ENCODE data around the gene CHST6. TPM values are rescaled to one million over a fixed set of nuclear protein-coding genes. Genes with fewer than 3 reads are reported as not detected.
A peak's percentile ranks its signal among the peaks of the same experiment; 100 is the strongest.

Gene CHST6
- total and polyA plus RNA-seq, 2 experiments from 2014 or later, result 1.2 to 3.2 TPM

DNA sequence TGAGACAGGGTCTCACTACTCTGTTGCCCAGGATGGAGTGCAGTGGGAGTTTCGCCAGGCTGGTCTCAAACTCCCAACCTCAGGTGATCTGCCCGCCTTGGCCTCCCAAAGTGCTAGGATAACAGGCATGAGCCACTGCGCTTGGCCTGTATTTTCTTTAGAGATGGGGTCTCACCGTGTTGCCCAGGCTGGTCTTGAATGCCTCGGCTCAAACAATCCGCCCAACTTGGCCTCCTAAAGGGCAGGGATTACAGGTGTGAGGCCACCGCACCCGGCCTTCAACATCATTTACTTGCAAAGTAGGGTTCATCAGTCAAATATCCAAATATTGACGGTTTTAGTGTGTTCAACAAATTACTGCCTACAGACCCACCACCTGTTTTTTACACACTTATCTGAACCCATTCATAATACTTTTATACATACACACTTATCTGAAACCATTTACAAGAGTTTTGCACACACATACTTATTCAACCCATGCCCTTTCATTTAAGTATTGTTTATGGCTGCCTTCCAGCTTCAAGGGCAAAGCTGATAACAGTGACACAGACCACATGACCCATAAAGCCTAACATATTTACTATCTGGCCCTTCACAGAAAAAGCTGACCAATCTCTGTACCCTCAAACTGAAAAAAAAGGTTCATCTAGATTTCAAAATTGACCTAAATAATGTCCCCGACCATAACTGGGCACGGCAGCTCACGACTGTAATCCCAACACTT is 42.6 kb downstream of the CHST6 start:
- TF ChIP-seq, protein P1, sequence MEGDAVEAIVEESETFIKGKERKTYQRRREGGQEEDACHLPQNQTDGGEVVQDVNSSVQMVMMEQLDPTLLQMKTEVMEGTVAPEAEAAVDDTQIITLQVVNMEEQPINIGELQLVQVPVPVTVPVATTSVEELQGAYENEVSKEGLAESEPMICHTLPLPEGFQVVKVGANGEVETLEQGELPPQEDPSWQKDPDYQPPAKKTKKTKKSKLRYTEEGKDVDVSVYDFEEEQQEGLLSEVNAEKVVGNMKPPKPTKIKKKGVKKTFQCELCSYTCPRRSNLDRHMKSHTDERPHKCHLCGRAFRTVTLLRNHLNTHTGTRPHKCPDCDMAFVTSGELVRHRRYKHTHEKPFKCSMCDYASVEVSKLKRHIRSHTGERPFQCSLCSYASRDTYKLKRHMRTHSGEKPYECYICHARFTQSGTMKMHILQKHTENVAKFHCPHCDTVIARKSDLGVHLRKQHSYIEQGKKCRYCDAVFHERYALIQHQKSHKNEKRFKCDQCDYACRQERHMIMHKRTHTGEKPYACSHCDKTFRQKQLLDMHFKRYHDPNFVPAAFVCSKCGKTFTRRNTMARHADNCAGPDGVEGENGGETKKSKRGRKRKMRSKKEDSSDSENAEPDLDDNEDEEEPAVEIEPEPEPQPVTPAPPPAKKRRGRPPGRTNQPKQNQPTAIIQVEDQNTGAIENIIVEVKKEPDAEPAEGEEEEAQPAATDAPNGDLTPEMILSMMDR (IDR thresholded peaks at IDR 0.05; ENCODE audit: low read depth, low read length), result no peak

GRCh38 chr16:75446416-75446815 is 48.8 kb downstream of the CHST6 start:
- Histone ChIP-seq H3K27me3 (no peaks in the 10 kb centered on the region), H3K36me3 (no peaks in the 10 kb centered on the region), H3K4me3 (no peak overlapping the region), H3K27ac (no peak overlapping the region), H3K9me3 (ENCODE audit: low read depth) (no peaks in the 10 kb centered on the region), H3K4me1 (ENCODE audit: low read depth) (no peaks in the 10 kb centered on the region)
- no peak for DNase-seq (ENCODE audit: low read depth in 1 of 2, low spot score in 1 of 2)
- TF ChIP-seq, protein P1 (IDR thresholded peaks at IDR 0.05; ENCODE audit: low read depth, low read length), result no peak

More for the DNA sequence above, 42.6 kb downstream of the CHST6 start:
- Histone ChIP-seq H3K27ac (peak overlapping the region; percentile 85), H3K4me3 (no peak overlapping the region), H3K9me3 (ENCODE audit: low read depth) (no peaks in the 10 kb centered on the region), H3K27me3 (no peaks in the 10 kb centered on the region), H3K4me1 (ENCODE audit: low read depth) (peaks cover 26% of the 10 kb centered on the region), H3K36me3 (no peaks in the 10 kb centered on the region)
- DNase-seq (ENCODE audit: low read depth in 1 of 2, low spot score in 1 of 2), result peak in 1 of 2 donors; percentile 51

GRCh38 chr16:75445298-75445697 is 49.9 kb downstream of the CHST6 start:
- Histone ChIP-seq H3K27me3 (no peaks in the 10 kb centered on the region), H3K4me3 (no peak overlapping the region), H3K27ac (no peak overlapping the region), H3K4me1 (ENCODE audit: low read depth) (no peaks in the 10 kb centered on the region), H3K9me3 (ENCODE audit: low read depth) (no peaks in the 10 kb centered on the region), H3K36me3 (no peaks in the 10 kb centered on the region)
- DNase-seq (ENCODE audit: low read depth in 1 of 2, low spot score in 1 of 2), result no peak
- TF ChIP-seq, protein P1 (IDR thresholded peaks at IDR 0.05; ENCODE audit: low read depth, low read length), result no peak

DNA sequence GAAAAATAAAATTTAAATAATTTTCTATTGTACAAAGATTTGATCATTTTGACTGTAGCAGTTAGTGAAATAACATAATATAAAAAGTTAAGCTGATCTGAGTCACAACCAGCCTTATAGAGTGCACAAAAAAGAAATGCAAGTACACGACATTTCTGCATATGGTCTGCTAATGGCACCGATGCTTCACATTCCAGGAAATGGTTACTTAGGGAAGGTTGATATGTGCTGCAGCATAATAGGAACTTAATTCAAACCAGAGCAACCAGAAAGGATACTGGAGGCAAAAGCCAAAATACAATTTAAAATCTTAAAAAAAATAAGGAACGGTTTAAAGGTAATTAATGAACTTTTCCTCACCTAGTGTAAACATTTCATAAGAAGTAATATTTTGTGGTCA is 51.9 kb downstream of the CHST6 start:
- H3K4me3 ChIP-seq, result no peak overlapping the region
- H3K27ac ChIP-seq, result no peak overlapping the region
- no peaks in the 10 kb centered on the region for H3K9me3 ChIP-seq (ENCODE audit: low read depth)
- H3K36me3 ChIP-seq, result no peaks in the 10 kb centered on the region
- TF ChIP-seq, protein P1 (IDR thresholded peaks at IDR 0.05; ENCODE audit: low read depth, low read length), result no peak
- no peaks in the 10 kb centered on the region for H3K27me3 ChIP-seq
- peak in 1 of 2 donors; percentile 30 for DNase-seq (ENCODE audit: low read depth in 1 of 2, low spot score in 1 of 2)
- no peaks in the 10 kb centered on the region for H3K4me1 ChIP-seq (ENCODE audit: low read depth)

DNA sequence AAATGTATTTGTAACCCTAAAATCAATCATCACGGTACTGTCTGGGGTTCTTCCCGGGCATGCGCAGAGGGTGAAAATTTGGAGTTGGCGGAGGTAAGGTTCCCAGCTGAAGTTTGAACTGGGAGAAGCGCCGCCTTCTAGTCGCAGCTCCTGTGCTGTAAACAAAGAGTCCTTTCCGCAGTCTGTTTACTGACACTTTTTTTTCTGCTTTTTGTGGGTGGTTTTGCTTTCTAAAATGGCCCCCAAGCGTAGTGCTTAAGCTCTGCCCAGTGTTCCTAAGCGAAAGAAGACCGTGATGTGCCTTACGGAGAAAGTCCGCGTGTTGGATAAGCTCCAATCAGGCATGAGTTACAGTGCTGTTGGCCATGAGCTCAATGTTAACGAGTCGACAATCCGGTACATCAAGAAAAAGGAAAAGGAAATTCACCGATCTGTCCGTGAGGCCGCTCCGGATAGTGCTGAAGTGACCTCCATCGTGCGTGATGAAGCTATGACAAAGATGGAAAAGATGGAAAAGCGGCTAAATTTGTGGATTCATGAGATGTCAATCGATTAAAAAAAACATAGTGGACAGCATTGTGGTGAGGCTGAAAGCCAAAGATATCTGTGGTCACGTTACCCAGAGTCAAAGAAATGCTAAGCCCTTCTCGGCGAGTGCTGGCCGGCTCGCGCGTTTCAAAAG is 61.4 kb downstream of the CHST6 start:
- Histone ChIP-seq H3K9me3 (ENCODE audit: low read depth) (no peaks in the 10 kb centered on the region), H3K4me1 (ENCODE audit: low read depth) (no peaks in the 10 kb centered on the region), H3K27me3 (no peaks in the 10 kb centered on the region), H3K27ac (peak overlapping the region; percentile 86), H3K36me3 (no peaks in the 10 kb centered on the region), H3K4me3 (peak overlapping the region; percentile 51)
- peak; percentile 72 to 97 for DNase-seq (ENCODE audit: low read depth in 1 of 2, low spot score in 1 of 2)
- TF ChIP-seq, protein P1 (IDR thresholded peaks at IDR 0.05; ENCODE audit: low read depth, low read length), result no peak
